GM12873 (cell line): ENCODE measurements around the gene CRISPLD2.

Experiments
- TF ChIP-seq, protein P1 (sequence below): IDR thresholded peaks from 2 replicates; pipeline ENCODE4 v1.5.1; 2012; ENCODE audit warnings: low read depth, mild to moderate bottlenecking, moderate library complexity, low read length, control low read depth; ENCODE audit not compliant: insufficient read depth; ENCODE audit errors: missing control alignments

The CRISPLD2 gene

DNA sequence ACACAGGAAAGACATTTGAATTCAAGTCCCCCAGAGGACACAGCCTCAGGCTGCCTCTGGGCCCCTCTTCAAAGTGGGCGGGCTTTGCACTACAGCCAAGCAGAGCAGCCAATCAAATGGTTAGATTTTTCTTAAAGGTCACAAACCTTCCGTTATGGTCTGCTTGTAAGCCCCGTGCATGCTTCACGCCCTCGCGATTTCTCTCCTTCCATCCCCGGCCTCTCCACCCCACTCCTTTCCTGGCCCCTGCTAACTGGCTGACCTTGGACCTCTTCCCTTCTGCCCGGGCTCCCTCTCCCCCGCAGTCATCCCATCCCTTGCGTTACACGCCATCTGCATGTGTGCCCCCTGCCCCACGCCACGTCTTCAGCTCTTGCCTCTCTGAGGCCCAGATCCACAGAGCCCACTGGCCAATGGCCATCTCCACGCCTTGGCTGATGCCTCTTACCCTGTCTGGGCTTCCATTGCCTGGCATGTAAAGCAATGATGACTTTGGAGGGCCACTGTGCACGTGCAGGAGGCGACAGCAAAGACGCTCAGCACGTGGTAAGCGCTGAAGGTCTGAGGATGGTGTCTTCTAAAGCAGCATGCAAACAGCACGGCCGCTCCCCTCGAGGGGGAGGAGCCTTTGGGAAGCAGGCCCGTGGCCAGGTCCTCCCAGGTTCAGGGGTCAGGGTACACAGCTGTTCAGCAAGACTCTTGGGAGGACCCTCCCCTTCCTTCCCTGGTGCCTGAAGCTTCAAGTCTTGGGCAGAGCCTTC lies 104.7 kb downstream of the CRISPLD2 start:
- TF ChIP-seq, protein P1, sequence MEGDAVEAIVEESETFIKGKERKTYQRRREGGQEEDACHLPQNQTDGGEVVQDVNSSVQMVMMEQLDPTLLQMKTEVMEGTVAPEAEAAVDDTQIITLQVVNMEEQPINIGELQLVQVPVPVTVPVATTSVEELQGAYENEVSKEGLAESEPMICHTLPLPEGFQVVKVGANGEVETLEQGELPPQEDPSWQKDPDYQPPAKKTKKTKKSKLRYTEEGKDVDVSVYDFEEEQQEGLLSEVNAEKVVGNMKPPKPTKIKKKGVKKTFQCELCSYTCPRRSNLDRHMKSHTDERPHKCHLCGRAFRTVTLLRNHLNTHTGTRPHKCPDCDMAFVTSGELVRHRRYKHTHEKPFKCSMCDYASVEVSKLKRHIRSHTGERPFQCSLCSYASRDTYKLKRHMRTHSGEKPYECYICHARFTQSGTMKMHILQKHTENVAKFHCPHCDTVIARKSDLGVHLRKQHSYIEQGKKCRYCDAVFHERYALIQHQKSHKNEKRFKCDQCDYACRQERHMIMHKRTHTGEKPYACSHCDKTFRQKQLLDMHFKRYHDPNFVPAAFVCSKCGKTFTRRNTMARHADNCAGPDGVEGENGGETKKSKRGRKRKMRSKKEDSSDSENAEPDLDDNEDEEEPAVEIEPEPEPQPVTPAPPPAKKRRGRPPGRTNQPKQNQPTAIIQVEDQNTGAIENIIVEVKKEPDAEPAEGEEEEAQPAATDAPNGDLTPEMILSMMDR, result no peak

DNA sequence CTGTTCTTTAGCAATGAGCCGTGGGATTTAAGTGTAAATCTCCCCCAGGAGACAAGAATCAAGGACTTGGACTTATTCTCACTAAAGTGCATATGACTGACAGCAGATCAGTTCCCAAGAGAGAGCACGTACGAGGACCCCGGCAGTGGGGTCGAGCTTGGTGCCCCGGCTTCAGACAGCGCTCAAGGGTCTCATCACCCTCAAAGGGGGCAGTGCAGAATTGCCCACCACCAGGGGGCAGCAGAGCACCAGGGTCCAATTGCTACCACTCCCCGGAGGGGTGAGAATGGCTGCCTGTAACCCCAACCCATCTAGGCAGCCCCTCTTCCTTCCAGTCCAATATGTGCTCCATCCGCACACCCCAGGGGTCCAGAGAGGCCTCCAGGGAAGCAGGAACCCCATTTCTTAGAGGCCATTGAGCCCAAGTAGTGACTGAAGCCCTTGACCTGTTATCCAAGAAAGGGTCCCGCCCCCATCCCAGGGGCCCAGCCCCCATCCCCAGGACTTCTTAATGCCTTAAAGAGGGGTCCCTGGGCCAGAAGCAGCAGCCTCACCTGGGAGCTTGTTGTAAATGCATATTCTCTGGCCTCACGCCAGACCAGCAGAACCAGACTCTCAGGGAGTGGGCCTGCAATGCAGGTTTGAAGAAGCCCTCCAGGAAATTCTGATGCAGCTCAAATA lies 105.4 kb downstream of the CRISPLD2 start:
- TF ChIP-seq, protein P1, result peak; percentile 93

GRCh38 chr16:84925773-84926372 lies 106.1 kb downstream of the CRISPLD2 start:
- TF ChIP-seq, protein P1, result no peak

DNA sequence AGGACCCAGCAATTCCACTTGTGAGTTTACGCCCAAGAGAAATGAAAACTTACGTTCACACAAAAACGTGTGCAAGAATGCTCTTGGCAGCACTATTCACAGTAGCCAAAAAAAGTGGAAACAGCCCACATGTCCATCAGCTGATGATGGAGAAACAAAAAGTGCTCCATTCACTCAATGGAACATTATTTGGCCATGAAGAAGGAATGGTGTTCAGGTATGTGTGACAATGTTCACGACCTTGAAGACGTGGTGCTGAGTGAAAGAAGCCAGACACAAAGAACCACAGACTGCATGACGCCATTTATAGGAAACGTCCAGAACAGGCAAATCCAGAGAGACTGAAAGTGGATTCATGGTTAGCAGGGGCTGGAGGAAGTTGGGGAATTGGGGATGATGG lies 106.7 kb downstream of the CRISPLD2 start:
- TF ChIP-seq, protein P1, result no peak

DNA sequence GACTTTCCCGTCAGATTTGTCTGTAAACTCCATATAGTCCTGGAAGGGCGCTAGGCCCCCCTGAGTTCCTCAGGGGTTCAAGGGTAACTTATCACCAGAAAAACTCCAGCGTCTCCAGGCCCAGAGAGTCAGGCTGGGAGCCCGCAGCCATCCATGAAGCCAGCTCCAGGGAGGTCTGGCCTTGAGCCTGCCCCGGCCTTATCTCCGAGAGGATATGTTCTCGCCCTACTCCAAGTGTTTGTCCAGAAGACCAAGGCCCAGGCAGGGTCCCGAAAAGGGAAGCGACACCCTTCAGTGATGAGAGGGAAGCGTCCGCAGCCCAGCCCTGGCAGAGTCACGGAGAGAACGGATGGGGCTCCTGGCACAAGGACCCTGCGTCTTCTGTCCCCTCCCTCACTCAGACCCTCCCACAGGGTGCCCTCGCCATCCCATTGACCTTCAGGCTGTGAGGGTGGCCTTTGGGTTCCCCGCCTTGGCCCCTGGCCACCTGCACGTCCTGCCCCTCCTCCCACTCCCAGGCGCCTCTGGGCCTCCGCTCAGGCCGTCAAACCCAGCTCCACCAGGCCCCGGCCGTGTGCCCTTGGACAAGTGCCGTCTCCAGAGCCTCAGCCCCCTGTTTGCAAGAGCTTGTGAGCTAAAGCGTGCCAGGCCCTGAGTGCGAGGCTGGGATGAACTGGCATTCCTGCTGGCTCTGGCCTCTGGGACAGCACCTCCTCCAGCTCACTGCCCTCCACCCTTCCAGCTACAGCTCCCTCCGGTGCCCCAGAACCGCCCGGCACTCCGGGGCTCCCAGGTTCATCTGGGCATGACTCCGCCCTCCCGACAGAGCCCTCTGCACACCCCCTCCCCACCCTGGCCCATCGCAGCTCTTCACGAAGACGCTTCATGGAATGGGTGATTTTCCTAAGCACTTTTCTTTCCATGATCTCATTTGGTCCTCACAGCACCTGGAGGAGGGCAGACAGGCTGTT lies 108.1 kb downstream of the CRISPLD2 start:
- TF ChIP-seq, protein P1, result no peak

DNA sequence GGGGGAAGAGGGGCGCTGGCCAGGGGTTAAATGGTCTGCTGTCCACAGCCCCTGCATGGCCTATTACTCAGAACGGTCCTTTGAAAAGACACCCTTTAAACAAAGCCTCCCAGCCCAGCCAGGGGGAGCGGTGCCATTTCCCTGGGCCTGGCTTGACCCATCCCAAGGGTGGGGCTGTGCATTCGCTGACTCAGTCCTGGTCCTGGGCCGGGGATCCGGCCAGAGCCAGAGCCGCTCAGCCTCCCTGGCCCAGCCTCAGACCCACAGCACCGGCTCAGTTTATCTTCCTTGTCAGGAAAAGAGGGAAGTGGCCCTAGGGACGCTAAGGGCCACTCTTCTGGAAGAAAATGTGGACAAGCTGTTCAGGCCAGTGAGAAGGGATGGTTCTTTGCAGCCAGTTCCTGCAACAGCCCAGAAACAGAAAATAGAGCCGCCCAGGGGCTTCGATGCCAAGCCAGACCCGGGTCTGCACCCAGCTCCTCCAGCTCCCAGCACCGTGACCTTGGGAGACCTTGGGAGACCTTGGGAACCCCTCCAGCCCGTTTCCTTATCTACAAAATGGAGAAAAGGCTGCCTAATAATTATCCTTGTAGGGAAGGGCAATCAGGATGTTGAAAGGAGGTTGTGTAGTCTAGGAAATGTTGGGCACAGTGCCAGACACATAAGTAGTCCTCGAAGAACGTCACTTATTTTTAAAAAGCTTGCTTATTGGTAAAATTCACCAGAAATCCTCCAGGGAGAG lies 109.1 kb downstream of the CRISPLD2 start:
- TF ChIP-seq, protein P1, result no peak
